ENCODE data around the gene SBK1. TPM values are rescaled to one million over a fixed set of nuclear protein-coding genes. Genes with fewer than 3 reads are reported as not detected.

Gene SBK1
- total RNA-seq, 1 donor: not detected

DNA sequence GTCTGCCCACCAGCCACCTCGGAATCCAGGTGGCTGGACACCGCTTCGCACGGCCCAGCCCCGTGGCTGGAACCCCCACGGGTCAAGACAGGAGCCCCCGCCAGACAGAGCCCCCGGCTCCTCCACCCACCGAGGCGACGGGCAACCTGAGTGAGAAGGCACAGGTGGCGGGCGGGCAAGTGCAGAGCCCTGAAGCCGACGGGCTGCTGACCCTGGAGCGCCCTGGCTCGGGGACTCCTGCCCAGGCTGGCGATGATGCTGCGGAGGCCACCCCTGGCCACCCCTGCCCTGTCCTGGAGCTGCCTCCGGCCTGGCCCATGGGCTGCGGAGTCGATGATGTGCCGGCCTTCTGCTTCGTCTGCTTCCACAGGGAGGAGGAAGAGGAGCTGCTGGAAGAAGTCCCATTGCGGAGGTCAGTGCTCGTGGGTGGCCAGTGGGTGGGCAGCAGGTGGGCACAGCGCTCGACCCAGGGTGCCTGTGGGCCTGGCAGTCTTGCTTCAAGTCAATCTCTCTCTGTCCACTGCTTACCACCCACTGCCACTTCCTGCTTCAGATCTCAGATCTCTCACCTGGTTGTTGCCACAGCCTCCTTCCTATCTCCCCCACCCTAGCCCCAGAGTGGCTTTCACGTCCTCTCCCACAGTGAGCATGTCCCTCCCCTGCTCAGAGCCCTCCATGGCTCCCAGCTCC, 33.1 kb upstream of the SBK1 start:
- no peak overlapping the region for H3K4me3 ChIP-seq (ENCODE audit: low read depth, low read length)
- no peak for DNase-seq (ENCODE audit: low read depth)
- TF ChIP-seq CTCF (IDR thresholded peaks at IDR 0.05; ENCODE audit: insufficient read depth, low read depth, low read length): no peak

GRCh38 chr16:28259781-28260150, 32.6 kb upstream of the SBK1 start:
- H3K4me3 ChIP-seq (ENCODE audit: low read depth, low read length): no peak overlapping the region
- TF ChIP-seq CTCF (IDR thresholded peaks at IDR 0.05; ENCODE audit: insufficient read depth, low read depth, low read length): no peak
- no peak for DNase-seq (ENCODE audit: low read depth)

DNA sequence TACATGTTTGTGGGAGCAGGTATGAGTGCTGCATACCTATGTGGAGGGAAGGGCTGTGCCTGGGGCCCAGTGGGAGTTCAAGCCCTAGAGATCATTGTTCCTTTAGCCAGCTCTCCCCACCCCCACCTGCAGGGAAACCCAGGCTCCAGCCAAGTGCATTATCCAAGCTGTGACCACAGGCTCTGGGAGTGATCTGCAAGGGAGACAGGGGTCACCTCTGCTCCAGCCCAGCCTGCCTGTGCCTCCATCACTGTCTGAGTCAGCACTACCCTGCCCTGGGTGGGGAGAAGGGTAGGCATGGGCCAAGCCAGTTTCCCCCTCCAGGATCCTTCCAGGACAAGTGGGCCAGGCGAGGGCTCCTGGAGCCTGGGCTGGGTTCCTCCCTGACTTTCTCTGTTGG, 32.1 kb upstream of the SBK1 start:
- no peak for TF ChIP-seq CTCF (IDR thresholded peaks at IDR 0.05; ENCODE audit: insufficient read depth, low read depth, low read length)
- DNase-seq (ENCODE audit: low read depth): no peak

DNA sequence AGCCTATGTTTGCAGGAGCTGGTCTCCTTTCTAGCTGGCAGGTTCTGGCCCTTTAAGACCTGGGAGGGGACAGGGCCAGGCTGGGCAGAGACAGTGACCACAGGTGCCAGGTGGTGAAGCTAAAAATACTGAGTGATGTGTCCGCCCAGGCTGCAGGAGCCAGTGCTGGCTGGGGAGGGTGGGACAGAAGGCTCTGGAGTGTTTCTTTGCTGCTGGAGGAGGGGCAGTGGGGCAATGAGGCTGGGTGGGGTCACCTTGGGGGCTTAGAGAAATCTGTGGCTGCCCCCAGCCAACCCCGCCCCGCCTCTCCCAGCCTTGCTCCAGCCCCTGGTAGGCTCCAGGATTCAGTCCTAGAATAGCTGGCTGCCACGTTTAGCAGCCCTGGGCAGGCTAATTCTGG, 30.4 kb upstream of the SBK1 start:
- H3K4me3 ChIP-seq (ENCODE audit: low read depth, low read length): no peak overlapping the region
- no peak for DNase-seq (ENCODE audit: low read depth)
- no peak for TF ChIP-seq CTCF (IDR thresholded peaks at IDR 0.05; ENCODE audit: insufficient read depth, low read depth, low read length)

More for the DNA sequence above, 32.1 kb upstream of the SBK1 start:
- no peak overlapping the region for H3K4me3 ChIP-seq (ENCODE audit: low read depth, low read length)

DNA sequence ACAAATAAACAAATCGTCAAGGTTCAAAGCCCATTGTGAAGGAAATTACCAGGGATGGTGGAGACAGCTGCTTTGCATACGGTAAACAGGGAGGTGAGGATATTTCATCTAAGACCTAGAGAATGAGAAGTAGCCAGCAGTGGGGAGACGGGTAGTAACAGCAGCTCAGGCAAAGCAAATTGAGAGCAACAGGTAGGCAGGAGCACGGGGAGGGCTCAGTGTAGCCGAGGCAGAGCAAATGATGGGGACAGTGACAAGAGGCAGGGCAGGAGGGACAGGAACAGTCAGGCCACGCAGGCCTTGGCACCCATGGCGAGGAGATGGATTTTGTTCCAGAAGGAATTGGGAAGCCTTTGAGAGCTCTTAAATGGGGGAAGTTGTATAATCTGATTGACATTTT, 29.0 kb upstream of the SBK1 start:
- TF ChIP-seq CTCF (IDR thresholded peaks at IDR 0.05; ENCODE audit: insufficient read depth, low read depth, low read length): no peak
- no peak overlapping the region for H3K4me3 ChIP-seq (ENCODE audit: low read depth, low read length)
- DNase-seq (ENCODE audit: low read depth): no peak

- peak; percentile 56 for DNase-seq (ENCODE audit: low read depth)
Observed at GRCh38 chr16:28264656-28265055, 27.7 kb upstream of the SBK1 start.

More at GRCh38 chr16:28264656-28265055, 27.7 kb upstream of the SBK1 start:
- no peak for TF ChIP-seq CTCF (IDR thresholded peaks at IDR 0.05; ENCODE audit: insufficient read depth, low read depth, low read length)
- no peak overlapping the region for H3K4me3 ChIP-seq (ENCODE audit: low read depth, low read length)
